Measurements from ENCODE around the gene PIP4K2C.
"Not testable (repeated sequence)": the region's sequence is repeated elsewhere in the genome, so short reads cannot be mapped to it uniquely, and the experiment has no call there.

Gene PIP4K2C

DNA sequence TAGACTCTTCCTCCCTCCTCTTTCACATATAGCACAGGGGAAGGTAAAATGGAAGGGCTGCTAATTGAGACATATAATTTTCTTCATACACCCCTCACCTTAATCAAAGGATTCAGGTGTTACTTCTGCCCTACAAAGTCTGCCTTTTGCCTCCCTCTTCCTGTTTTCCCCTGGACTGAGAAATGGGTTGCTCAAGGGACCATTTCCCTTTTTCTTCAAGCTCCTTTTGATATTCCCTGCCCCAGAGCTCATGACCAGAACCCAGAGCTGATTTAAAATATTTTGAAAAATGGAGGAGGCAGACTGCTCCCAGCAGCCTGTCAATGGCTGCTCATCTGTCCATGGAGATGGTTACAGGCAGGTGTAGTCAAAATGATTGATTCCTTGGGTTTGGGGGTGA, 6.3 kb upstream of the PIP4K2C start:
- DNase-seq (ENCODE audit: low read depth, low spot score) = no peak

GRCh38 chr12:57585156-57585555, 5.8 kb upstream of the PIP4K2C start:
- no peak for DNase-seq (ENCODE audit: low read depth, low spot score)

GRCh38 chr12:57586128-57586527, 4.9 kb upstream of the PIP4K2C start:
- no peak for DNase-seq (ENCODE audit: low read depth, low spot score)

DNA sequence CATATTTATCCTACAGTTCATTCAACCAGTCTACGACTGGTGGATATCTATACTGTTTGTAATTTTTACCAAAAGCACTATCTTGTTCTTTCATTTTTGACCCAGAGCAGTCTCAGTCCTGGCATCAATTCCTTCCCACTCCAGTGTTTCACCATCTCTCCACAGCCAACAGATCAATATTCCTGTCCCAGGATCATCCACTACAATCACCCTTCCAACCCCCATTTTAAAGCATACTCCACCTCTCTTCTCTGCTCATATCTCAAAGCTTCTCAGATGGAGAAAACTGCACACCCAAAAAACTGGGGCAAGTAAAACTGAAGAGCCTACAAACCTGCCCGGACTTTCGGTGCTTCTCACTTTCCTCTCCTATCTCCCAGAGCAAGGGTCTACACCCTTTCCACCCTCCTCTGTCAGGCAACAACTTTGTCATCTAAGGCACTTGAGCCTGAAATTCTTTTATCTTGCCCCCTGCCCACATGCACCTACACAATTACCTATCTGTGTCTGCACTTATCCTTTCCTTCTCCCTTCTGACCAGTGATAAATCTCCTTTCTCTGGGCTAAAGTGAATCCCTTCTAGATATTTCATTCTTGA, 4.1 kb upstream of the PIP4K2C start:
- no peak for DNase-seq (ENCODE audit: low read depth, low spot score)

- not testable (repeated sequence) for DNase-seq (ENCODE audit: low read depth, low spot score)
Measured at GRCh38 chr12:57588951-57589610, 1.9 kb upstream of the PIP4K2C start.

DNA sequence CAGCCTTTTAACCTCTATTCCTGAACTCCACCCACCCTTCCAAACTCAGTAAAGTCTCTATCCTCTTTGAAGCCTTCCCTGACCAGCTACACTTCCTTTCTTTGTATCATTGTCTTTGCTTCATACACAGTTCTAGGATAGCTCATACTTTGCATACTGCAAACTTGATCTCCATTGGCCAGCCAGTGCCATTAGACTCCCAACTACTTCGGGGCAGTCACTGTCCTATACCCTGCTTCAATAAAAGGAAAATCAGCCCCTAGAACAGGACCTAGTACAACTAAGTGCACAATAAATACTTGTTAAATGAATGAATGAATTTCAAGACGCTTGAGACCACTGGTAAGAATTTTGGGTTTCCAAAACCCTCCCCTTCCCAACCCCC, 521 bp upstream of the PIP4K2C start:
- no peak for DNase-seq (ENCODE audit: low read depth, low spot score)

GRCh38 chr12:57591782-57592325, 862 bp downstream of the PIP4K2C start:
- no peak for DNase-seq (ENCODE audit: low read depth, low spot score)

GRCh38 chr12:57592551-57593165, 1.7 kb downstream of the PIP4K2C start:
- DNase-seq (ENCODE audit: low read depth, low spot score) = no peak

- no peak for DNase-seq (ENCODE audit: low read depth, low spot score)
Measured at GRCh38 chr12:57593187-57593586, 2.2 kb downstream of the PIP4K2C start.

DNA sequence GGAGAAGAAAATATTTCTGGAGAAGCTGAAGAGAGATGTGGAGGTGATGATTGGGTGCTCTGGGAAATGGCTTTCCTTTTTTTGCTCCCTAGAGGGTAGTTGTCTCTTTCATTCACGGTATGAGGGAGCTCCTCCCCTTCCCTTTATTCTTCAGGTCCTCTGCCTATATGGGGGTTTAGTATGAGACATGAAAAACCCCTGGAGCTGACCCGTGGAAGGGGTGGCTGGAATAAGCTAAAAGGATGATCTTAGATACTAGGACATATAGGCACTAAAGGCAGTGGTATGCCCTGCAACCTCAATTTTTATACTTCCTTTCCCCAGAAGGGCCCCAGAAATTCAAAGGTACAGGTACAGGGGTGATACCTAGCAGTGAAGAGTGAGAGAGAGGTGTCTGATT, 9.4 kb downstream of the PIP4K2C start:
- no peak for DNase-seq (ENCODE audit: low read depth, low spot score)

- no peak for DNase-seq (ENCODE audit: low read depth, low spot score)
Measured at GRCh38 chr12:57602544-57602943, 11.6 kb downstream of the PIP4K2C start.

- no peak for DNase-seq (ENCODE audit: low read depth, low spot score)
Measured at GRCh38 chr12:57603324-57603723, 12.3 kb downstream of the PIP4K2C start.

- DNase-seq (ENCODE audit: low read depth, low spot score) = peak; percentile 88
Measured at GRCh38 chr12:57603815-57604453, 12.9 kb downstream of the PIP4K2C start.

DNA sequence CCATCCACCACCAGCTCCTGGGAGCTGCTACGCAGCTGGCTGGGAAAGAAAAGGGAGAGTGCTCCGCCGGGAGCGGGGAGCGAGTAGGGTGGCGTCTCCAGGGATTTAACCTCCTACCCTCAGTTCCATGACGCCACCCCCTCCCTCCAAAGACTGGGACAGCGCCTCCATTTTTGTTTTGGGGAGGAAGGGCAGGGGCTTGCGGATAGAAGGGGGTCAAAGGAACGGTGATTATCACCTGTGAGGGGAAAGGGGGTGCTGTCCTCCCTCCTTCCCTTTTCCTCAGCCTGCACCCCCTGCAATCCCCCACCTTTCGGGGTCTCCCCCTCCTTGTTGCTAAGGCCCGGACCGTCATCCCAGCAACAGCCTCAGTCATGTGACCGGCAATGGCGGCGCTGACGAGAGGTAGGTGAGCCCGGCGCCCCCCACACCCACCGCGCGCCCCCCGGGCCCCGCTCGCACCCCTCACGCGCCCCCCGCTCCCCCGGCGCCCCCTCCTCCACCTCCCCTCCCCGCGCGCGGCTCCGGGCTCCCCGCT, 13.5 kb downstream of the PIP4K2C start, which contains the start of gene DTX3:
Gene DTX3, plus strand, starts transcription at position 371 of the 538 bp plus-strand sequence. CDS start 1,694 bp downstream, outside the sequence.
- DNase-seq (ENCODE audit: low read depth, low spot score) = no peak

DNA sequence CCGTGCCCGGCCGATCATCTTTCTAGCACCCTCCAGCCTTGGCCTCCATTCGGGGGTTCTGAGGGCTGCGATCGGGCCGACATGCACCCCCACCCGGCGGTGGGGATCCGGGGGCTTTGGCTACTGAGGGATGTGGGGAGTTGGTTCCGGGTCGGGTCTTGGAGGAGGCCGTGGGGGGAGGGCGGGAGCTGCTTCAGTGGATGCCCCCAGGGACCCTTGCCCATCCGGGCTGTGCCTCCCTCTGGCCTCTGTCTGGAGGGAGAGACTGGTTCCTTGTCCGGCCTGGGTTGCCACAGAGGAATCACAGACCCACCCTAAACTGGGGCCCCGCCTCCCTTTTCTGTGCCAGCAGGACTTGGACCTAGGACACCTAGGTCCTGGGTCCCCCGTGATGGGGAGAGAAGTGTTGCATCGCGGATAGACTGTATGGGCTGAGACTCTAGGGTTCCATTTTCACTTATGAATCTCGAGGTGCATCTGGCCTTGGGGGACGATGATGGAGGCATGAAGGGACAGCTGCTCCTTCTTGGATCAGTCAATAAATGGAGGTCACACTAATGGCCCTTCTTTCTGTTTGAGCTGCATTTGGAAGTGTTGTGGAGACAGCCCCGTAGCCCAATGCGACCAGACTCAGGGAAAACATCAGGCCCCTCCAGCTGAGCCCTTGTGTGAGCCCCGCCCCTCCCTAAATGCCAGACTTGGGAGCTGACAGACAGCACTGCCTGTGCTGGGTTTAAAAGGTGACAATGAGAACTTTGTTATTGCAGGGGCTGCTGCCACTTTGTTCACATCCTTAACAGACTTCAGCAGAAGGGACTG, 14.2 kb downstream of the PIP4K2C start:
- DNase-seq (ENCODE audit: low read depth, low spot score) = peak; percentile 46

GRCh38 chr12:57605811-57606311, 14.9 kb downstream of the PIP4K2C start:
- no peak for DNase-seq (ENCODE audit: low read depth, low spot score)

DNA sequence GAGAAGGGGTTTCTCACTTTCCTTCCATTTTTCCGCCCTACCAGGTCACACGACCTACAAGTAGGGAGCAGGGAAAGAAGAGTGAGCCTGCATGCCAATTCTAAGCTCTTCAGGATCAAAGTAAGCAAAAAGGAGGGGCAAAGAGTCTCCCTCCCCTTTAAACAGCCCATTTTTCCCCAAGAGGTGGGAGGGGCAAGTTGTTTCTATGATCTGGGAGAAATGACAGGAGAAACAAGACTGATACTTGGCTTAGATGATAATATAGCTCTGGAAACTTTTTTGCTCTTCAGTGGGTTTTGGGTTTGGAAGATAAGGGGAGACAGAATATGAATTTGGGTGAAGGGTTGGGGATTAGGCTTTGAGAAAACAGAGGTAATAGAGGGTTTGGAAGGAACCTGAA, 15.4 kb downstream of the PIP4K2C start:
- no peak for DNase-seq (ENCODE audit: low read depth, low spot score)

DNA sequence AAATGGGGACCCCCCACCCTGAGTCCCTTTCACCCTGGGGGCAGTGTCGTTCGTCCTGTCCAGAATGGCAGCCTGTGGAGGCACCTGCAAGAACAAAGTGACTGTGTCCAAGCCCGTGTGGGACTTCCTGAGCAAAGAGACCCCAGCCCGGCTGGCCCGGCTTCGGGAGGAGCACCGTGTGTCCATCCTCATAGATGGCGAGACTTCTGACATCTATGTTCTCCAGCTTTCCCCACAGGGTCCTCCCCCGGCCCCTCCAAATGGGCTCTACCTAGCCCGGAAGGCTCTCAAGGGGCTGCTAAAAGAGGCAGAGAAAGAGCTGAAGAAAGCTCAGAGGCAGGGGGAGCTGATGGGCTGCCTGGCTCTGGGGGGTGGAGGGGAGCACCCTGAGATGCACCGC, 15.8 kb downstream of the PIP4K2C start:
- no peak for DNase-seq (ENCODE audit: low read depth, low spot score)

DNA sequence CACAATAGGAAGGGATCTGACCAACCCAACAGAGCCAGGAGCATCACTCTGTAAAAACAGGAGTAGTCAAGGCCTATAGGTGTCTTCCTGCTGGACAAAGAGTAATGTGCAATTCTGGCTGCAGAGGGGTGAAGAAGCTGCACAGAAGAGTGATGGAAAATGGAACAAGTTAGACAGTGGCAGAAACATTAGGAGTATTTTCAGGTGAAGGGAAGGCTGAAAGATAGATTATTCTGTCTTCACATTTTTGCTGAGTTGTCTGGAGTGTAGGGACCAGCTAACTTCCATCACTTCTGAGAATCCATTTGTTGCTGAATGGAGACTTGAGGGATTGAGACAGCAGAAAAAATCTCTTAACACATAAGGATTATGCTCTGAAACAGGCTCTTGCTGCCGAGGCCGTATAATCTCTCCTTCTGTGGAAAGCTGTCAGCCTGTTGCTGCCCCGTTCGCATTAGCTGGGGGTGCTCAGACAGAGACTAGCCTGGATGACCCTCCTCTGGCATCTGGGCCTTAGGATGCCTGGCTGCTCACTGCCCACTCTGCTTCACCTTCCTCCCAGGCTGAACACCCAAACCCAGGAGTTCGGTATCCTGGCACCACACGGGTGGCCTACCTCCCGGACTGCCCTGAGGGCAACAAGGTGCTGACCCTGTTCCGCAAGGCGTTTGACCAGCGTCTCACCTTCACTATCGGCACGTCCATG, 17.1 kb downstream of the PIP4K2C start:
- DNase-seq (ENCODE audit: low read depth, low spot score) = no peak

DNA sequence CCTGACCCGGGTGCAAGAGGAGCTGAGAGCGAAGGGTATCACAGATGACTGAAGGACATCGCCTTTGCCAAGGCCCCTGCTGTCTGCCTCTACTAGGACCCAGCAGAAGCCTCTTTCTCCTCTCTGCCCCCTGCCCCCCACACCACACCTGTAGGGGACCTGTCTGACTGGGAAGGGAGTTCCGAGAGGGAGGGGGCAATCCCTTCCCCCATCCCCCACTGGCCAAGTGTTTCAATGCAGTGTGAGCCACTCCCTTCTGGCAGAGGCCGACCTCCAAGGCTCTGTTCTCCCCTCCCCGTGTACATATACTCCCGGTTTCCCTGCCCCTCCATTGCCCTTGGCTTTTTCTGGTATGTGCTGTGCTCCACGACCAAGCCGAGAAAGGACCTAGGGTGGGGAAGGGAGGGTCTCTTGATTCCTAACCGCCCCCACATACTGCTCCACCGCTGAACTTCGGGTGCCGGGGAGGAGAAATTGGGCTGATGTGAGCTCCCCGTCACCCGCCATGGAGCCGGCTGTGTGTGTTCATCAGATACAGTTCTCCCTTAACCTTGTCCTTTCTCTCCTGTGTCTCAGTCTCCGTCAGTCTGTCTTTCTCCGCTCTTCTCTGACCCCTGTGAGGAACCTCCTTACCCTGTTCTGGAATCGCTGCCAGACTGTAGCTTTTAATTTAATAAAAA, 18.2 kb downstream of the PIP4K2C start:
- no peak for DNase-seq (ENCODE audit: low read depth, low spot score)
